NOMO-1 treated with dmso at 0.1 percent for 144 hours (cell line): ENCODE measurements around the gene CHERP.
A peak's percentile ranks its signal among the peaks of the same experiment; 100 is the strongest.
"Not testable (repeated sequence)": the region's sequence is repeated elsewhere in the genome, so short reads cannot be mapped to it uniquely, and the experiment has no call there.

Experiments used
- DNase-seq: peaks from one replicate; lab custom pipeline; 2025; ENCODE audit not compliant: unreplicated experiment; lab: John Stamatoyannopoulos, UW

Gene CHERP

GRCh38 chr19:16520074-16520973 lies 21.9 kb downstream of the CHERP start:
- DNase-seq, result no peak

- no peak for DNase-seq
These were observed 23.0 kb downstream of the CHERP start for GRCh38 chr19:16519230-16519687.

GRCh38 chr19:16518483-16519229 lies 23.6 kb downstream of the CHERP start:
- DNase-seq, result no peak

- no peak for DNase-seq
These were observed 24.2 kb downstream of the CHERP start for GRCh38 chr19:16518061-16518460.

- no peak for DNase-seq
These were observed 25.2 kb downstream of the CHERP start for GRCh38 chr19:16516923-16517610.

- DNase-seq, result no peak
These were observed 25.9 kb downstream of the CHERP start for GRCh38 chr19:16516381-16516780.

- no peak for DNase-seq
These were observed 27.7 kb downstream of the CHERP start for GRCh38 chr19:16514383-16515019.

GRCh38 chr19:16512611-16513010 lies 29.6 kb downstream of the CHERP start:
- DNase-seq, result not testable (repeated sequence)

GRCh38 chr19:16509141-16510061 lies 32.8 kb downstream of the CHERP start:
- DNase-seq, result no peak

GRCh38 chr19:16508546-16508945 lies 33.7 kb downstream of the CHERP start:
- DNase-seq, result no peak

- no peak for DNase-seq
These were observed 35.3 kb downstream of the CHERP start for GRCh38 chr19:16506961-16507360.

- not testable (repeated sequence) for DNase-seq
These were observed 36.1 kb downstream of the CHERP start for GRCh38 chr19:16506161-16506560.

GRCh38 chr19:16504271-16504670 lies 38.0 kb downstream of the CHERP start:
- no peak for DNase-seq

- DNase-seq, result no peak
These were observed 44.4 kb downstream of the CHERP start for GRCh38 chr19:16497837-16498236.

- DNase-seq, result no peak
These were observed 45.2 kb downstream of the CHERP start for GRCh38 chr19:16497042-16497441.

GRCh38 chr19:16496613-16496983 lies 45.6 kb downstream of the CHERP start:
- no peak for DNase-seq

GRCh38 chr19:16495982-16496612 lies 46.1 kb downstream of the CHERP start, which contains the start of the genes C19orf44 and CALR3:
TSS of gene C19orf44 (plus strand) at chr19:16496394. CDS start at chr19:16500793, 4,399 bp downstream.
TSS of gene CALR3 (minus strand) at chr19:16496167. CDS start at chr19:16496129, 38 bp downstream.
- peak; percentile 99 for DNase-seq

- not testable (repeated sequence) for DNase-seq
These were observed 55.8 kb downstream of the CHERP start for GRCh38 chr19:16486476-16486875.

- DNase-seq, result no peak
These were observed 59.5 kb downstream of the CHERP start for GRCh38 chr19:16482745-16483144.
